H9 (cell line): ENCODE measurements around the gene SLC33A1. TPM values are rescaled to one million over a fixed set of nuclear protein-coding genes. Genes with fewer than 3 reads are reported as not detected.
A peak's percentile ranks its signal among the peaks of the same experiment; 100 is the strongest.

ENCODE experiments used
- DNase-seq: peaks from one replicate; pipeline ENCODE4 v3.0.0-alpha.2; 2017
- H2AFZ ChIP-seq: one replicate; pipeline ENCODE4 v1.6.1; 2013; ENCODE audit warnings: mild to moderate bottlenecking, low read length, control low read depth, moderate library complexity
- H2AK5ac ChIP-seq: 2 replicates; pipeline ENCODE4 v1.6.1; 2013; ENCODE audit warnings: low read length, control low read depth, mixed read lengths; ENCODE audit not compliant: insufficient read length
- H2BK120ac ChIP-seq: one replicate; pipeline ENCODE4 v1.6.1; 2013; ENCODE audit warnings: low read depth, mild to moderate bottlenecking, low read length, control low read depth, inconsistent platforms; ENCODE audit not compliant: poor library complexity, severe bottlenecking
- H2BK12ac ChIP-seq: 2 replicates; pipeline ENCODE4 v1.6.1; 2013; ENCODE audit warnings: low read length, control low read depth, mixed read lengths, low read depth; ENCODE audit not compliant: insufficient read length
- H2BK15ac ChIP-seq: 2 replicates; pipeline ENCODE4 v1.6.1; 2013; ENCODE audit warnings: low read depth, low read length, control low read depth
- H2BK20ac ChIP-seq: one replicate; pipeline ENCODE4 v1.6.1; 2013; ENCODE audit warnings: low read depth, mild to moderate bottlenecking, low read length, control low read depth, inconsistent platforms; ENCODE audit not compliant: poor library complexity, severe bottlenecking
- H2BK5ac ChIP-seq: 2 replicates; pipeline ENCODE4 v1.6.1; 2013; ENCODE audit warnings: low read length, control low read depth, mixed read lengths; ENCODE audit not compliant: insufficient read length
- H3K14ac ChIP-seq: 2 replicates; pipeline ENCODE4 v1.6.1; 2013; ENCODE audit warnings: low read length, control low read depth; ENCODE audit not compliant: insufficient read depth
- H3K18ac ChIP-seq: 2 replicates; pipeline ENCODE4 v1.6.1; 2013; ENCODE audit warnings: low read depth, mild to moderate bottlenecking, mixed read lengths, low read length, control low read depth; ENCODE audit not compliant: insufficient read length
- H3K23ac ChIP-seq: 2 replicates; pipeline ENCODE4 v1.6.1; 2013; ENCODE audit warnings: low read length, control low read depth, mixed read lengths, low read depth; ENCODE audit not compliant: insufficient read length
- H3K23me2 ChIP-seq: 2 replicates; pipeline ENCODE4 v1.6.1; 2013; ENCODE audit warnings: low read depth, mild to moderate bottlenecking, mixed read lengths, low read length, control low read depth; ENCODE audit not compliant: insufficient read length, poor library complexity, severe bottlenecking
- H3K27ac ChIP-seq: 2 replicates; pipeline ENCODE4 v1.5.1; 2013; ENCODE audit warnings: low read length, control low read depth, mixed read lengths, low read depth; ENCODE audit not compliant: insufficient read length
- H3K27me3 ChIP-seq: 2 replicates; pipeline ENCODE4 v1.6.1; 2013; ENCODE audit warnings: low read length, control low read depth, inconsistent platforms; ENCODE audit not compliant: insufficient read depth
- H3K4ac ChIP-seq: 2 replicates; pipeline ENCODE4 v1.6.1; 2013; ENCODE audit warnings: low read depth, mild to moderate bottlenecking, control low read depth, inconsistent platforms, low read length, moderate library complexity
- H3K4me1 ChIP-seq: 2 replicates; pipeline ENCODE4 v1.6.1; 2013; ENCODE audit warnings: low read length, control low read depth, inconsistent platforms; ENCODE audit not compliant: insufficient read depth
- H3K4me2 ChIP-seq: 2 replicates; pipeline ENCODE4 v1.6.1; 2013; ENCODE audit warnings: low read length, control low read depth, mixed read lengths; ENCODE audit not compliant: insufficient read length, insufficient read depth
- H3K56ac ChIP-seq: 2 replicates; pipeline ENCODE4 v1.6.1; 2013; ENCODE audit warnings: low read depth, mild to moderate bottlenecking, mixed read lengths, low read length, control low read depth; ENCODE audit not compliant: insufficient read length
- H3K79me1 ChIP-seq: 2 replicates; pipeline ENCODE4 v1.6.1; 2013; ENCODE audit warnings: low read depth, mild to moderate bottlenecking, moderate library complexity, low read length, control low read depth, inconsistent platforms; ENCODE audit not compliant: insufficient read depth, poor library complexity, severe bottlenecking
- H3K79me2 ChIP-seq: 2 replicates; pipeline ENCODE4 v1.6.1; 2013; ENCODE audit warnings: low read length, control low read depth, inconsistent platforms; ENCODE audit not compliant: insufficient read depth
- H3K9ac ChIP-seq: 2 replicates; pipeline ENCODE4 v1.6.1; 2013; ENCODE audit warnings: low read length, control low read depth, mixed read lengths; ENCODE audit not compliant: insufficient read length; ENCODE audit errors: extremely low read depth
- H3K9me3 ChIP-seq: one replicate; pipeline ENCODE4 v1.6.1; 2013; ENCODE audit warnings: low read depth, low read length, inconsistent platforms; ENCODE audit not compliant: control insufficient read depth
- H3T11ph ChIP-seq: one replicate; pipeline ENCODE4 v1.6.1; 2013; ENCODE audit warnings: mild to moderate bottlenecking, low read length, control low read depth, inconsistent platforms
- H4K20me1 ChIP-seq: one replicate; pipeline ENCODE4 v1.6.1; 2013; ENCODE audit not compliant: control insufficient read depth, insufficient read length, insufficient read depth
- H4K5ac ChIP-seq: 2 replicates; pipeline ENCODE4 v1.6.1; 2013; ENCODE audit warnings: low read depth, mild to moderate bottlenecking, mixed read lengths, low read length, control low read depth; ENCODE audit not compliant: insufficient read length
- H4K8ac ChIP-seq: replicated peaks from 2 replicates; pipeline ENCODE4 v1.6.1; 2013; ENCODE audit warnings: low read length, control low read depth, mixed read lengths, low read depth; ENCODE audit not compliant: insufficient read length
- H4K91ac ChIP-seq: 2 replicates; pipeline ENCODE4 v1.6.1; 2013; ENCODE audit warnings: low read depth, mild to moderate bottlenecking, moderate library complexity, mixed read lengths, low read length, control low read depth; ENCODE audit not compliant: insufficient read length
- H3K27ac Mint-ChIP-seq, 3 experiments: 2 replicates in 2 of 3; 3 replicates in 1 of 3; pipeline ENCODE4 v1.8.0; 2020 to 2021; ENCODE audit warnings: mixed read lengths in 3 of 3, mild to moderate bottlenecking in 1 of 3, moderate library complexity in 1 of 3
- H3K27me3 Mint-ChIP-seq: 2 replicates; pipeline ENCODE4 v1.8.0; 2021; ENCODE audit warnings: low read depth, mild to moderate bottlenecking, moderate library complexity, mixed read lengths
- H3K36me3 Mint-ChIP-seq, 3 experiments: 2 replicates in 2 of 3; 3 replicates in 1 of 3; pipeline ENCODE4 v1.8.0; 2020 to 2021; ENCODE audit warnings: low read depth in 3 of 3, mixed read lengths in 3 of 3; ENCODE audit not compliant: insufficient read depth in 1 of 3
- H3K4me1 Mint-ChIP-seq, 2 experiments: 2 replicates each; pipeline ENCODE4 v1.8.0; 2020; ENCODE audit warnings: mixed read lengths in 2 of 2
- H3K4me3 Mint-ChIP-seq, 2 experiments: 2 replicates in 1 of 2; 3 replicates in 1 of 2; pipeline ENCODE4 v1.8.0; 2020 to 2021; ENCODE audit warnings: mild to moderate bottlenecking in 2 of 2, mixed read lengths in 2 of 2, moderate library complexity in 1 of 2
- H3K9me3 Mint-ChIP-seq, 2 experiments: 2 replicates in 1 of 2; 3 replicates in 1 of 2; pipeline ENCODE4 v1.8.0; 2020; ENCODE audit warnings: mild to moderate bottlenecking in 2 of 2, mixed read lengths in 2 of 2, moderate library complexity in 1 of 2
- WGBS: extraction: QIAGEN DNeasy Blood & Tissue Kit; methylation state at CpG from one replicate; pipeline ENCODE4 v1.1.7; 2013; ENCODE audit warnings: missing lambda C conversion rate, low lambda C conversion rate, mixed read lengths; ENCODE audit not compliant: insufficient read length; ENCODE audit errors: extremely low coverage; 5-methylcytosine and 5-hydroxymethylcytosine counted together
- total RNA-seq: library from RNA; stranded (reverse); gene quantifications from 2 replicates; pipeline ENCODE4 v1.2.1, GENCODE V29; 2021
- TF ChIP-seq, protein P1 (sequence below): fragments of 200-600 bp; sonication (generic); conservative IDR thresholded peaks from 3 replicates; pipeline ENCODE4 v1.8.0; 2021; ENCODE audit warnings: antibody characterized with exemption, mild to moderate bottlenecking

Gene SLC33A1
- total RNA-seq, 1 experiment from 2014 or later = 15.0 TPM

DNA sequence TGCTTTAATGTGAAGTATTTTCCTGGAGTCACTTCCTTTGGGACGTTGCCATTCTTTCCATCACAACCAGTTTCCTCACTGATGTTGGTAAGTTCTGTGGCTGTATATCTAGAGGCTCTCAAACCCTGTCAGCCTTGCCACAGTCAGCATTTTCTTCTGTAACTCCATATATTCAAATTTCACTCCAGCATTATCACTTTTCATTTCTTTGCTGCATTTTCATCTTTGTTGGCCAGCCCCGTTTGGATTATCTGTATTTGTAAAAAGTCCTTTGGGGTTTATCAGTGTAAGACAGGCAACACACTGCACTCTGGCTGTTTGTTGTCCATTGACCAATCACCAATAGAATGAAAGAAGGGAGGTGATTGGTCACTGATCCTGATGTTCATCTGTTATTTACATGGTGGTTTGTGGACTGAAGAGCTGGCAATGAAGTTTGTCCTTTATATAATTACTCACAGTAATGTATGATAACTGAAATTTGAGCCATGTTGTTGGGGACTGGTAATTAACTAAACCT lies 36.5 kb upstream of the SLC33A1 start:
- no peak overlapping the region for H2BK20ac ChIP-seq
- H3K23ac ChIP-seq = no peak overlapping the region
- Mint-ChIP-seq H3K36me3 (peaks cover 16 to 25% (median 24%) of the 10 kb centered on the region in 3 experiments; a peak in 6 of 7 replicates), H3K4me1 (peaks cover 13 to 15% of the 10 kb centered on the region in 2 experiments), H3K27ac (peak overlapping the region in 2 of 3 experiments; percentile 6 to 68; a peak in 2 of 7 replicates), H3K27me3 (no peaks in the 10 kb centered on the region), H3K9me3 (no peaks in the 10 kb centered on the region), H3K4me3 (no peak overlapping the region)
- no peak overlapping the region for H2AFZ ChIP-seq
- H4K91ac ChIP-seq = no peak overlapping the region
- H3K9me3 ChIP-seq = no peaks in the 10 kb centered on the region
- no peaks in the 10 kb centered on the region for H3K23me2 ChIP-seq
- H3K18ac ChIP-seq = no peak overlapping the region
- no peak overlapping the region for H3T11ph ChIP-seq
- H4K5ac ChIP-seq = no peak overlapping the region
- H3K4ac ChIP-seq = no peak overlapping the region
- no peak overlapping the region for H2AK5ac ChIP-seq
- no peak overlapping the region for H2BK5ac ChIP-seq
- no peak overlapping the region for H3K9ac ChIP-seq
- H3K4me2 ChIP-seq = no peak overlapping the region
- H2BK120ac ChIP-seq = no peak overlapping the region
- H4K20me1 ChIP-seq = no peaks in the 10 kb centered on the region
- H4K8ac ChIP-seq = no peak overlapping the region
- H3K27me3 ChIP-seq = no peaks in the 10 kb centered on the region
- peaks cover 15% of the 10 kb centered on the region; the same call in 1 of the 2 replicates for H3K79me2 ChIP-seq
- H3K4me1 ChIP-seq = no peaks in the 10 kb centered on the region; the same call in 1 of the 2 replicates
- H3K79me1 ChIP-seq = peaks cover 15% of the 10 kb centered on the region
- no peak overlapping the region for H3K56ac ChIP-seq
- TF ChIP-seq, protein P1, sequence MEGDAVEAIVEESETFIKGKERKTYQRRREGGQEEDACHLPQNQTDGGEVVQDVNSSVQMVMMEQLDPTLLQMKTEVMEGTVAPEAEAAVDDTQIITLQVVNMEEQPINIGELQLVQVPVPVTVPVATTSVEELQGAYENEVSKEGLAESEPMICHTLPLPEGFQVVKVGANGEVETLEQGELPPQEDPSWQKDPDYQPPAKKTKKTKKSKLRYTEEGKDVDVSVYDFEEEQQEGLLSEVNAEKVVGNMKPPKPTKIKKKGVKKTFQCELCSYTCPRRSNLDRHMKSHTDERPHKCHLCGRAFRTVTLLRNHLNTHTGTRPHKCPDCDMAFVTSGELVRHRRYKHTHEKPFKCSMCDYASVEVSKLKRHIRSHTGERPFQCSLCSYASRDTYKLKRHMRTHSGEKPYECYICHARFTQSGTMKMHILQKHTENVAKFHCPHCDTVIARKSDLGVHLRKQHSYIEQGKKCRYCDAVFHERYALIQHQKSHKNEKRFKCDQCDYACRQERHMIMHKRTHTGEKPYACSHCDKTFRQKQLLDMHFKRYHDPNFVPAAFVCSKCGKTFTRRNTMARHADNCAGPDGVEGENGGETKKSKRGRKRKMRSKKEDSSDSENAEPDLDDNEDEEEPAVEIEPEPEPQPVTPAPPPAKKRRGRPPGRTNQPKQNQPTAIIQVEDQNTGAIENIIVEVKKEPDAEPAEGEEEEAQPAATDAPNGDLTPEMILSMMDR = no peak
- no peak overlapping the region for H3K27ac ChIP-seq
- H3K14ac ChIP-seq = no peak overlapping the region
- WGBS = no CpG with 5 or more reads among the region's 2 CpGs
- no peak overlapping the region for H2BK12ac ChIP-seq
- H2BK15ac ChIP-seq = no peak overlapping the region
- no peak for DNase-seq
